Measurements from ENCODE around the gene POLK.

Gene POLK

GRCh38 chr5:75571547-75571946, 59.9 kb downstream of the POLK start:
- TF ChIP-seq POLR2AphosphoS5 (IDR thresholded peaks at IDR 0.05; ENCODE audit: low read depth, low read length) (no peak), SIN3A (IDR thresholded peaks at IDR 0.05; ENCODE audit: borderline replicate concordance, insufficient read depth, low read length) (no peak), FOXP2 (optimal IDR thresholded peaks at IDR 0.05; ENCODE audit: borderline replicate concordance, extremely low read depth, extremely low read length, insufficient read depth) (no peak), REST (IDR thresholded peaks at IDR 0.05; ENCODE audit: insufficient read depth in 1 of 2, low read depth in 2 of 2, low read length in 2 of 2) (no peak), TAF1 (IDR thresholded peaks at IDR 0.05; ENCODE audit: borderline replicate concordance, insufficient read depth, low read length) (no peak)

- no peak for TF ChIP-seq TAF1 (IDR thresholded peaks at IDR 0.05; ENCODE audit: borderline replicate concordance, insufficient read depth, low read length)
- no peak for TF ChIP-seq SIN3A (IDR thresholded peaks at IDR 0.05; ENCODE audit: borderline replicate concordance, insufficient read depth, low read length)
- TF ChIP-seq POLR2AphosphoS5 (IDR thresholded peaks at IDR 0.05; ENCODE audit: low read depth, low read length) = no peak
- TF ChIP-seq REST (IDR thresholded peaks at IDR 0.05; ENCODE audit: insufficient read depth in 1 of 2, low read depth in 2 of 2, low read length in 2 of 2) = no peak
- no peak for TF ChIP-seq FOXP2 (optimal IDR thresholded peaks at IDR 0.05; ENCODE audit: borderline replicate concordance, extremely low read depth, extremely low read length, insufficient read depth)
Measured at GRCh38 chr5:75574791-75575190, 63.1 kb downstream of the POLK start.

GRCh38 chr5:75584641-75585040, 73.0 kb downstream of the POLK start:
- TF ChIP-seq POLR2AphosphoS5 (IDR thresholded peaks at IDR 0.05; ENCODE audit: low read depth, low read length) (no peak), FOXP2 (optimal IDR thresholded peaks at IDR 0.05; ENCODE audit: borderline replicate concordance, extremely low read depth, extremely low read length, insufficient read depth) (no peak), TAF1 (IDR thresholded peaks at IDR 0.05; ENCODE audit: borderline replicate concordance, insufficient read depth, low read length) (no peak), SIN3A (IDR thresholded peaks at IDR 0.05; ENCODE audit: borderline replicate concordance, insufficient read depth, low read length) (no peak), REST (IDR thresholded peaks at IDR 0.05; ENCODE audit: insufficient read depth in 1 of 2, low read depth in 2 of 2, low read length in 2 of 2) (no peak)

- no peak for TF ChIP-seq FOXP2 (optimal IDR thresholded peaks at IDR 0.05; ENCODE audit: borderline replicate concordance, extremely low read depth, extremely low read length, insufficient read depth)
- no peak for TF ChIP-seq SIN3A (IDR thresholded peaks at IDR 0.05; ENCODE audit: borderline replicate concordance, insufficient read depth, low read length)
- no peak for TF ChIP-seq POLR2AphosphoS5 (IDR thresholded peaks at IDR 0.05; ENCODE audit: low read depth, low read length)
- no peak for TF ChIP-seq TAF1 (IDR thresholded peaks at IDR 0.05; ENCODE audit: borderline replicate concordance, insufficient read depth, low read length)
- TF ChIP-seq REST (IDR thresholded peaks at IDR 0.05; ENCODE audit: insufficient read depth in 1 of 2, low read depth in 2 of 2, low read length in 2 of 2) = no peak
Measured at GRCh38 chr5:75588666-75589065, 77.0 kb downstream of the POLK start.

GRCh38 chr5:75600535-75600934, 88.8 kb downstream of the POLK start:
- TF ChIP-seq POLR2AphosphoS5 (IDR thresholded peaks at IDR 0.05; ENCODE audit: low read depth, low read length) (no peak), FOXP2 (optimal IDR thresholded peaks at IDR 0.05; ENCODE audit: borderline replicate concordance, extremely low read depth, extremely low read length, insufficient read depth) (no peak), TAF1 (IDR thresholded peaks at IDR 0.05; ENCODE audit: borderline replicate concordance, insufficient read depth, low read length) (no peak), REST (IDR thresholded peaks at IDR 0.05; ENCODE audit: insufficient read depth in 1 of 2, low read depth in 2 of 2, low read length in 2 of 2) (no peak), SIN3A (IDR thresholded peaks at IDR 0.05; ENCODE audit: borderline replicate concordance, insufficient read depth, low read length) (no peak)

Measured in PFSK-1 (cell line).